ENCODE data around the gene FKBP10.

FKBP10 gene

GRCh38 chr17:41792845-41793783 is 19.7 kb upstream of the FKBP10 start:
- no peaks in the 10 kb centered on the region for H4K20me1 ChIP-seq (ENCODE audit: insufficient read depth, low read length)
- H2AFZ ChIP-seq (ENCODE audit: low read depth, low read length), result no peak overlapping the region
- peaks cover 4% of the 10 kb centered on the region for H3K27me3 ChIP-seq (ENCODE audit: insufficient read depth, low read length, poor library complexity)
- ATAC-seq (ENCODE audit: insufficient read depth, low read depth) (peak; percentile 60; the same call in 2 of the 3 replicates), DNase-seq (peak; percentile 17)
- H3K27ac ChIP-seq (ENCODE audit: low read length), result no peak overlapping the region
- no peaks in the 10 kb centered on the region for H3K36me3 ChIP-seq (ENCODE audit: insufficient read depth, low read length)
- no peak overlapping the region for H3K4me3 ChIP-seq (ENCODE audit: low read depth in 1 of 2, low read length in 2 of 2)
- H3K4me1 ChIP-seq (ENCODE audit: insufficient read depth, low read length), result no peaks in the 10 kb centered on the region
- H3K4me2 ChIP-seq (ENCODE audit: insufficient read depth, low read length), result no peak overlapping the region
- TF ChIP-seq CTCF (IDR thresholded peaks at IDR 0.05; ENCODE audit: borderline replicate concordance, extremely low read depth, low read length, poor library complexity, severe bottlenecking), result no peak
- TF ChIP-seq EZH2 (IDR thresholded peaks at IDR 0.05; ENCODE audit: borderline replicate concordance, low read depth, low read length, severe bottlenecking), result no peak
- no peaks in the 10 kb centered on the region for H3K79me2 ChIP-seq (ENCODE audit: insufficient read depth, low read length)
- H3K9me3 ChIP-seq (ENCODE audit: insufficient read depth, low read length, severe bottlenecking), result no peaks in the 10 kb centered on the region
- no peak overlapping the region for H3K9ac ChIP-seq (ENCODE audit: low read depth, low read length)

- H3K9me3 ChIP-seq (ENCODE audit: insufficient read depth, low read length, severe bottlenecking), result no peaks in the 10 kb centered on the region
- H2AFZ ChIP-seq (ENCODE audit: low read depth, low read length), result no peak overlapping the region
- no peak overlapping the region for H3K9ac ChIP-seq (ENCODE audit: low read depth, low read length)
- no peaks in the 10 kb centered on the region for H3K36me3 ChIP-seq (ENCODE audit: insufficient read depth, low read length)
- H4K20me1 ChIP-seq (ENCODE audit: insufficient read depth, low read length), result no peaks in the 10 kb centered on the region
- TF ChIP-seq CTCF (IDR thresholded peaks at IDR 0.05; ENCODE audit: borderline replicate concordance, extremely low read depth, low read length, poor library complexity, severe bottlenecking) (no peak), EZH2 (IDR thresholded peaks at IDR 0.05; ENCODE audit: borderline replicate concordance, low read depth, low read length, severe bottlenecking) (no peak)
- ATAC-seq (ENCODE audit: insufficient read depth, low read depth) (no peak), DNase-seq (no peak)
- no peak overlapping the region for H3K27ac ChIP-seq (ENCODE audit: low read length)
- no peaks in the 10 kb centered on the region for H3K4me1 ChIP-seq (ENCODE audit: insufficient read depth, low read length)
- H3K79me2 ChIP-seq (ENCODE audit: insufficient read depth, low read length), result no peaks in the 10 kb centered on the region
- no peak overlapping the region for H3K4me2 ChIP-seq (ENCODE audit: insufficient read depth, low read length)
- peaks cover 2% of the 10 kb centered on the region for H3K27me3 ChIP-seq (ENCODE audit: insufficient read depth, low read length, poor library complexity)
- no peak overlapping the region for H3K4me3 ChIP-seq (ENCODE audit: low read depth in 1 of 2, low read length in 2 of 2)
Measured at GRCh38 chr17:41793784-41794539, 18.8 kb upstream of the FKBP10 start.

GRCh38 chr17:41794540-41794975 is 18.2 kb upstream of the FKBP10 start:
- DNase-seq (no peak), ATAC-seq (ENCODE audit: insufficient read depth, low read depth) (no peak)
- TF ChIP-seq EZH2 (IDR thresholded peaks at IDR 0.05; ENCODE audit: borderline replicate concordance, low read depth, low read length, severe bottlenecking) (no peak), CTCF (IDR thresholded peaks at IDR 0.05; ENCODE audit: borderline replicate concordance, extremely low read depth, low read length, poor library complexity, severe bottlenecking) (no peak)
- Histone ChIP-seq H2AFZ (ENCODE audit: low read depth, low read length) (no peak overlapping the region), H3K27me3 (ENCODE audit: insufficient read depth, low read length, poor library complexity) (no peaks in the 10 kb centered on the region), H3K4me1 (ENCODE audit: insufficient read depth, low read length) (no peaks in the 10 kb centered on the region), H3K36me3 (ENCODE audit: insufficient read depth, low read length) (no peaks in the 10 kb centered on the region), H3K79me2 (ENCODE audit: insufficient read depth, low read length) (no peaks in the 10 kb centered on the region), H3K4me3 (ENCODE audit: low read depth in 1 of 2, low read length in 2 of 2) (no peak overlapping the region), H3K9ac (ENCODE audit: low read depth, low read length) (no peak overlapping the region), H3K4me2 (ENCODE audit: insufficient read depth, low read length) (no peak overlapping the region), H4K20me1 (ENCODE audit: insufficient read depth, low read length) (no peaks in the 10 kb centered on the region), H3K9me3 (ENCODE audit: insufficient read depth, low read length, severe bottlenecking) (no peaks in the 10 kb centered on the region), H3K27ac (ENCODE audit: low read length) (no peak overlapping the region)
